NB4 (cell line): ENCODE data around the gene NFAT5.

Source experiments
- POLR2A ChIP-seq: IDR thresholded peaks from 2 replicates; pipeline ENCODE4 v1.6.1; 2011; ENCODE audit warnings: mild to moderate bottlenecking; ENCODE audit not compliant: insufficient read length; ENCODE audit errors: extremely low read depth
- TF ChIP-seq, protein P1 (sequence below): IDR thresholded peaks from one replicate; pipeline ENCODE4 v1.5.1; 2012; ENCODE audit warnings: low read depth, low read length

DNA sequence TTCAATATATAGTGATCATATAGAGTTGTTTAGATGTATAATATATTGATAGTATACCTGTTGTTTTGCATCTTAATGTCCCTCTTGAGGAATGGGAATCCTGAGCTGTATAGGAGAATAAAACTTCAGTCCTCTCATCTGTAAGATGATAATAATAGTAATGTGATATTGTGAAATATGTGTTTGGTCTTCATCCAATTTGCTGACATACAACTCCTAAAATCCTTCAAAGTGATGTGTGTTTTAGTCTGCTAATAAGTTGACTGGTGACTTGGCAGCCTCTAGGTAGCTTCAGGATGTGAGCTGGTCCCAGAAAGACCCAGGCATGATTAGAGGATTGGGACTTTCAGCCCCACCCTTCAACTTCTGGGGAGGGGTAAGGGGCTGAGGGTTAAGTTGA is 22.8 kb upstream of the NFAT5 start:
- TF ChIP-seq, protein P1, sequence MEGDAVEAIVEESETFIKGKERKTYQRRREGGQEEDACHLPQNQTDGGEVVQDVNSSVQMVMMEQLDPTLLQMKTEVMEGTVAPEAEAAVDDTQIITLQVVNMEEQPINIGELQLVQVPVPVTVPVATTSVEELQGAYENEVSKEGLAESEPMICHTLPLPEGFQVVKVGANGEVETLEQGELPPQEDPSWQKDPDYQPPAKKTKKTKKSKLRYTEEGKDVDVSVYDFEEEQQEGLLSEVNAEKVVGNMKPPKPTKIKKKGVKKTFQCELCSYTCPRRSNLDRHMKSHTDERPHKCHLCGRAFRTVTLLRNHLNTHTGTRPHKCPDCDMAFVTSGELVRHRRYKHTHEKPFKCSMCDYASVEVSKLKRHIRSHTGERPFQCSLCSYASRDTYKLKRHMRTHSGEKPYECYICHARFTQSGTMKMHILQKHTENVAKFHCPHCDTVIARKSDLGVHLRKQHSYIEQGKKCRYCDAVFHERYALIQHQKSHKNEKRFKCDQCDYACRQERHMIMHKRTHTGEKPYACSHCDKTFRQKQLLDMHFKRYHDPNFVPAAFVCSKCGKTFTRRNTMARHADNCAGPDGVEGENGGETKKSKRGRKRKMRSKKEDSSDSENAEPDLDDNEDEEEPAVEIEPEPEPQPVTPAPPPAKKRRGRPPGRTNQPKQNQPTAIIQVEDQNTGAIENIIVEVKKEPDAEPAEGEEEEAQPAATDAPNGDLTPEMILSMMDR: no peak
- no peak for TF ChIP-seq POLR2A
